ENCODE results near the gene LTBP1. TPM values are rescaled to one million over a fixed set of nuclear protein-coding genes. Genes with fewer than 3 reads are reported as not detected.
A peak's percentile ranks its signal among the peaks of the same experiment; 100 is the strongest.

Gene LTBP1
- total and polyA plus RNA-seq, 11 donors, result 23.5 to 150 (median 102) TPM

- Histone ChIP-seq H3K4me1 (peaks cover 0 to 36% (median 2%) of the 10 kb centered on the region in 12 donors), H3K27ac (peak overlapping the region in 4 of 12 donors; percentile 18 to 41 (median 24)), H3K9me3 (no peaks in the 10 kb centered on the region), H3K36me3 (no peaks in the 10 kb centered on the region), H3K27me3 (no peaks in the 10 kb centered on the region), H3K4me3 (no peak overlapping the region)
- ATAC-seq (peak in 1 of 4 donors; percentile 35), DNase-seq (no peak)
- 73 to 84% (median 80%) methylated on average over 3 of the region's 3 CpGs for WGBS, 4 donors
- TF ChIP-seq POLR2A (IDR thresholded peaks at IDR 0.05) (no peak), CTCF (IDR thresholded peaks at IDR 0.05) (no peak)
- intact Hi-C loops (cut with DNase I), result no loop called here
Measured at GRCh38 chr2:33126958-33127357, 180.2 kb downstream of the LTBP1 start.

GRCh38 chr2:33129263-33130053 lies 182.7 kb downstream of the LTBP1 start:
- Histone ChIP-seq H3K27me3 (no peaks in the 10 kb centered on the region), H3K36me3 (no peaks in the 10 kb centered on the region), H3K4me3 (no peak overlapping the region), H3K9me3 (no peaks in the 10 kb centered on the region), H3K27ac (peak overlapping the region in 1 of 12 donors; percentile 23), H3K4me1 (peaks cover 0 to 43% (median 16%) of the 10 kb centered on the region in 12 donors)
- intact Hi-C loops (cut with DNase I), result no loop called here
- DNase-seq (no peak), ATAC-seq (no peak)
- no peak for TF ChIP-seq CTCF (IDR thresholded peaks at IDR 0.05)
- 91 to 95% (median 92%) methylated on average over 7 of the region's 7 CpGs for WGBS, 4 donors

GRCh38 chr2:33130054-33130447 lies 183.3 kb downstream of the LTBP1 start:
- Histone ChIP-seq H3K36me3 (no peaks in the 10 kb centered on the region), H3K27me3 (no peaks in the 10 kb centered on the region), H3K4me1 (peaks cover 0 to 43% (median 17%) of the 10 kb centered on the region in 12 donors), H3K9me3 (no peaks in the 10 kb centered on the region), H3K4me3 (no peak overlapping the region), H3K27ac (peak overlapping the region in 1 of 12 donors; percentile 23)
- DNase-seq (no peak), ATAC-seq (no peak)
- intact Hi-C loops (cut with DNase I), result no loop called here
- 80 to 87% (median 84%) methylated on average over 7 of the region's 7 CpGs for WGBS, 4 donors
- TF ChIP-seq CTCF (IDR thresholded peaks at IDR 0.05) (no peak), POLR2A (IDR thresholded peaks at IDR 0.05) (no peak)

- Histone ChIP-seq H3K9me3 (no peaks in the 10 kb centered on the region), H3K27me3 (no peaks in the 10 kb centered on the region), H3K36me3 (no peaks in the 10 kb centered on the region), H3K4me1 (peaks cover 0 to 48% (median 19%) of the 10 kb centered on the region in 12 donors), H3K4me3 (no peak overlapping the region), H3K27ac (no peak overlapping the region)
- TF ChIP-seq POLR2A (IDR thresholded peaks at IDR 0.05) (no peak), CTCF (IDR thresholded peaks at IDR 0.05) (no peak)
- DNase-seq (no peak), ATAC-seq (no peak)
- WGBS, 4 donors, result 64 to 66% (median 65%) methylated on average over 6 of the region's 6 CpGs
- intact Hi-C loops (cut with DNase I), result no loop called here
Measured at GRCh38 chr2:33130544-33130943, 183.8 kb downstream of the LTBP1 start.
